HepG2 (cell line): ENCODE results near the gene DCDC2. TPM values are rescaled to one million over a fixed set of nuclear protein-coding genes. Genes with fewer than 3 reads are reported as not detected.

Source experiments
- ARNT2 ChIP-seq: sonication (generic); formaldehyde crosslinking; IDR thresholded peaks from 2 replicates; pipeline ENCODE4 v1.8.0; 2022; ENCODE audit warnings: mild to moderate bottlenecking, low read depth, missing genetic modification reagents, moderate library complexity
- ATAD3A ChIP-seq: sonication (generic); formaldehyde crosslinking; IDR thresholded peaks from 2 replicates; pipeline ENCODE4 v1.4.0; 2020; ENCODE audit warnings: missing genetic modification reagents
- JUNB ChIP-seq: sonication (generic); formaldehyde crosslinking; IDR thresholded peaks from 2 replicates; pipeline ENCODE4 v1.8.0; 2022; ENCODE audit warnings: missing genetic modification reagents, mild to moderate bottlenecking, borderline replicate concordance
- KDM4B ChIP-seq: sonication (generic); formaldehyde crosslinking; IDR thresholded peaks from 2 replicates; pipeline ENCODE4 v1.4.0; 2020; ENCODE audit warnings: missing genetic modification reagents
- MZF1 ChIP-seq: sonication (generic); formaldehyde crosslinking; IDR thresholded peaks from 2 replicates; pipeline ENCODE4 v1.8.1; 2023; ENCODE audit warnings: mild to moderate bottlenecking, missing genetic modification reagents, borderline replicate concordance
- NFIB ChIP-seq: sonication (generic); formaldehyde crosslinking; IDR thresholded peaks from 2 replicates; pipeline ENCODE4 v1.9.0; 2021; ENCODE audit warnings: missing genetic modification reagents, mild to moderate bottlenecking, borderline replicate concordance
- NR1H2 ChIP-seq: sonication (generic); formaldehyde crosslinking; IDR thresholded peaks from 2 replicates; pipeline ENCODE4 v1.8.1; 2022; ENCODE audit warnings: low read depth, missing genetic modification reagents, borderline replicate concordance
- PLRG1 ChIP-seq: fragments of 450-650 bp; conservative IDR thresholded peaks from 2 replicates; pipeline ENCODE4 v1.6.1; 2016
- RBM39 ChIP-seq: fragments of 200-400 bp; formaldehyde crosslinking; IDR thresholded peaks from one replicate; pipeline ENCODE4 v1.6.1; 2018; ENCODE audit warnings: antibody characterized with exemption, mild to moderate bottlenecking, low read depth, low read length; ENCODE audit not compliant: poor library complexity, severe bottlenecking
- RCOR2 ChIP-seq: IDR thresholded peaks from 2 replicates; pipeline ENCODE4 v1.6.1; 2016; ENCODE audit warnings: missing biosample characterization, missing genetic modification reagents
- REXO4 ChIP-seq: sonication (generic); formaldehyde crosslinking; IDR thresholded peaks from 2 replicates; pipeline ENCODE4 v1.8.0; 2022; ENCODE audit warnings: missing genetic modification reagents, mild to moderate bottlenecking, borderline replicate concordance
- SIX4 ChIP-seq: sonication (generic); formaldehyde crosslinking; IDR thresholded peaks from 2 replicates; pipeline ENCODE4 v1.4.0; 2020; ENCODE audit warnings: missing genetic modification reagents
- SMAD3 ChIP-seq: sonication (generic); formaldehyde crosslinking; IDR thresholded peaks from 2 replicates; pipeline ENCODE4 v1.4.0; 2020; ENCODE audit warnings: missing genetic modification reagents
- SSRP1 ChIP-seq: IDR thresholded peaks from 2 replicates; pipeline ENCODE4 v1.6.1; 2016; ENCODE audit warnings: control low read depth
- TAF15 ChIP-seq: fragments of 200-400 bp; formaldehyde crosslinking; IDR thresholded peaks from one replicate; pipeline ENCODE4 v1.6.1; 2018; ENCODE audit warnings: mild to moderate bottlenecking, low read depth, low read length; ENCODE audit not compliant: poor library complexity, severe bottlenecking
- TARDBP ChIP-seq: sonication (generic); formaldehyde crosslinking; IDR thresholded peaks from 2 replicates; pipeline ENCODE4 v1.8.0; 2022; ENCODE audit warnings: mild to moderate bottlenecking, missing genetic modification reagents
- TMF1 ChIP-seq: sonication (generic); formaldehyde crosslinking; IDR thresholded peaks from 2 replicates; pipeline ENCODE4 v1.8.1; 2022; ENCODE audit warnings: low read depth, missing genetic modification reagents
- ZFP41 ChIP-seq: sonication (generic); formaldehyde crosslinking; IDR thresholded peaks from 2 replicates; pipeline ENCODE4 v1.4.0; 2020; ENCODE audit warnings: mild to moderate bottlenecking, missing genetic modification reagents, borderline replicate concordance
- ZKSCAN5 ChIP-seq: sonication (generic); formaldehyde crosslinking; IDR thresholded peaks from 2 replicates; pipeline ENCODE4 v1.5.1; 2020; ENCODE audit warnings: mild to moderate bottlenecking, missing genetic modification reagents
- ZNF160 ChIP-seq: sonication (generic); formaldehyde crosslinking; IDR thresholded peaks from 2 replicates; pipeline ENCODE4 v1.8.0; 2022; ENCODE audit warnings: mild to moderate bottlenecking, inconsistent platforms, missing genetic modification reagents
- ZNF205 ChIP-seq: IDR thresholded peaks from 2 replicates; pipeline ENCODE4 v1.6.1; 2018; ENCODE audit warnings: missing biosample characterization, missing genetic modification reagents
- ZNF275 ChIP-seq: sonication (generic); formaldehyde crosslinking; IDR thresholded peaks from 2 replicates; pipeline ENCODE4 v1.8.0; 2022; ENCODE audit warnings: missing genetic modification reagents, mild to moderate bottlenecking, inconsistent platforms, borderline replicate concordance
- ZNF446 ChIP-seq: sonication (generic); formaldehyde crosslinking; IDR thresholded peaks from 2 replicates; pipeline ENCODE4 v1.5.0; 2020; ENCODE audit warnings: mild to moderate bottlenecking, missing genetic modification reagents
- ZNF557 ChIP-seq: sonication (generic); formaldehyde crosslinking; IDR thresholded peaks from 2 replicates; pipeline ENCODE4 v1.4.0; 2020; ENCODE audit warnings: missing genetic modification reagents
- ZNF672 ChIP-seq: sonication (generic); formaldehyde crosslinking; IDR thresholded peaks from 2 replicates; pipeline ENCODE4 v1.8.1; 2022; ENCODE audit warnings: missing genetic modification reagents
- ZNF775 ChIP-seq: sonication (generic); formaldehyde crosslinking; IDR thresholded peaks from 2 replicates; pipeline ENCODE4 v1.4.0; 2020; ENCODE audit warnings: missing genetic modification reagents, mild to moderate bottlenecking, moderate library complexity, borderline replicate concordance
- ZNF781 ChIP-seq: sonication (generic); formaldehyde crosslinking; IDR thresholded peaks from 2 replicates; pipeline ENCODE4 v1.5.1; 2020; ENCODE audit warnings: borderline replicate concordance, mild to moderate bottlenecking, missing genetic modification reagents; ENCODE audit errors: not compliant biosample characterization
- ZNF782 ChIP-seq: sonication (generic); formaldehyde crosslinking; IDR thresholded peaks from 2 replicates; pipeline ENCODE4 v1.4.0; 2020; ENCODE audit warnings: missing genetic modification reagents, mild to moderate bottlenecking, borderline replicate concordance
- polyA plus RNA-seq, 8 experiments: library from polyadenylated mRNA; depleted of rRNA in 3 of 8; stranded (reverse) in 7 of 8; unstranded in 1 of 8; fragments of >200 nt; fragmentation: Illumina TruSeq in 4 of 8; extraction: Trizol in 4 of 8; gene quantifications; 2 replicates each; pipeline versions ENCODE4 v1.2.1 to v1.2.3, GENCODE V29; 2011 to 2016; ENCODE audit warnings: low read depth in 4 of 8, missing spikeins in 1 of 8, mixed read lengths in 1 of 8; ENCODE audit not compliant: insufficient read depth in 1 of 8
- total RNA-seq, 5 experiments: library from RNA; depleted of rRNA; stranded (reverse); fragments of >200 nt; fragmentation: Illumina TruSeq; extraction: Trizol; gene quantifications; 2 replicates each; pipeline ENCODE4 v1.2.3, GENCODE V29; 2016; ENCODE audit warnings: low read depth in 1 of 5
- TF ChIP-seq, protein P1 (sequence below): sonication (generic); formaldehyde crosslinking; IDR thresholded peaks from 2 replicates; pipeline ENCODE4 v1.5.1; 2020; ENCODE audit warnings: missing genetic modification reagents, mild to moderate bottlenecking, borderline replicate concordance

DCDC2 gene
- total and polyA plus RNA-seq, 2 of the 13 experiments (the other 11 are each of a cell fraction or from before 2014, with no cell fraction given) = 9.0 to 36.2 TPM

- TF ChIP-seq MZF1 (CRISPR knock-in tag) (peak; percentile 81; the same call in 1 of the 2 replicates), SSRP1 (CRISPR knock-in tag) (peak; percentile 78; the same call in 1 of the 2 replicates), ZNF672 (0 out of 2 replicates have a peak, but pooled peaks have one; percentile 41), TAF15 (no peak), ZNF160 (CRISPR knock-in tag) (peak; percentile 93; the same call in 1 of the 2 replicates), SIX4 (CRISPR knock-in tag) (peak; percentile 38), NFIB (CRISPR knock-in tag) (no peak), ZNF205 (peak; percentile 57; the same call in 1 of the 2 replicates), ATAD3A (CRISPR knock-in tag) (no peak), NR1H2 (CRISPR knock-in tag) (peak; percentile 98), PLRG1 (no peak), ZNF557 (CRISPR knock-in tag) (0 out of 2 replicates have a peak, but pooled peaks have one; percentile 27), RCOR2 (CRISPR knock-in tag) (no peak), ZKSCAN5 (CRISPR knock-in tag) (peak; percentile 46; the same call in 1 of the 2 replicates), ZNF275 (CRISPR knock-in tag) (peak; percentile 73; the same call in 1 of the 2 replicates), ARNT2 (CRISPR knock-in tag) (peak; percentile 96), JUNB (CRISPR knock-in tag) (no peak), KDM4B (CRISPR knock-in tag) (peak; percentile 27), TARDBP (peak; percentile 85; the same call in 1 of the 2 replicates), ZNF782 (CRISPR knock-in tag) (peak; percentile 99), ZNF775 (CRISPR knock-in tag) (0 out of 2 replicates have a peak, but pooled peaks have one; percentile 75), RBM39 (peak; percentile 63), REXO4 (peak; percentile 69; the same call in 1 of the 2 replicates), ZFP41 (no peak; the same call in 1 of the 2 replicates), SMAD3 (CRISPR knock-in tag) (0 out of 2 replicates have a peak, but pooled peaks have one; percentile 62), TMF1 (peak; percentile 95), ZNF781 (CRISPR knock-in tag) (peak; percentile 97), ZNF446 (CRISPR knock-in tag) (peak; percentile 77)
- TF ChIP-seq, protein P1, sequence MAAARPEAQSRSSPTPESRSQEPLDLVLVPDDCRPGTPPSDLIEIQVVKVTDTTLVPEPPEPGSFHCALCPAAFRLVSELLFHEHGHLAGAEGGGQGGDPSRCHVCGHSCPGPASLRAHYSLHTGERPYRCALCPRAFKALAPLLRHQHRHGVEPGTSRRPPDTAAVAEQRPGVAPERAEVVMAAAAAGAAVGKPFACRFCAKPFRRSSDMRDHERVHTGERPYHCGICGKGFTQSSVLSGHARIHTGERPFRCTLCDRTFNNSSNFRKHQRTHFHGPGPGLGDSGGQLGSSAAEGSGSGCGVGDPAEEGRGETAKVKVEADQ = peak; percentile 95
These were observed 45.0 kb upstream of the DCDC2 start, which contains the start of gene MRS2 (continued) for GRCh38 chr6:24402697-24403500.
